IMR-90 (cell line): ENCODE measurements around the gene FGA. TPM values are rescaled to one million over a fixed set of nuclear protein-coding genes. Genes with fewer than 3 reads are reported as not detected.
"Not testable (repeated sequence)": the region's sequence is repeated elsewhere in the genome, so short reads cannot be mapped to it uniquely, and the experiment has no call there.

ENCODE experiments used
- ATAC-seq: fragments of 200-7000 bp; cut with Tn5 transposase; 2 replicates; pipeline ENCODE4 v1.9.1; 2020; ENCODE audit warnings: low read depth, mild to moderate bottlenecking, moderate library complexity
- BruUV-seq: library from RNA; stranded (reverse); fragments of 400-500 nt; replicated peaks from 2 replicates; lab custom pipeline; 2021; lab: Mats Ljungman, UMichigan
- CTCF ChIA-PET: fragments of 300-600 bp; formaldehyde crosslinking; extraction: SDS; loops from one replicate; lab custom pipeline; 2021; ENCODE audit warnings: antibody characterized with exemption; lab: Yijun Ruan, JAX
- POLR2A ChIA-PET: fragments of 300-600 bp; sonication (Branson Sonifier 250); formaldehyde crosslinking; loops from one replicate; lab custom pipeline; 2022; ENCODE audit warnings: antibody characterized with exemption; ENCODE audit not compliant: unreplicated experiment; lab: Charles Lee
- DNase-seq: peaks from one replicate; pipeline ENCODE4 v3.0.0; 2013
- H2AFZ ChIP-seq: replicated peaks from 2 replicates; pipeline ENCODE3; 2013; ENCODE audit warnings: low read length, mild to moderate bottlenecking; ENCODE audit not compliant: poor library complexity
- H2AK5ac ChIP-seq: 2 replicates; pipeline ENCODE4 v1.6.1; 2013; ENCODE audit warnings: low read depth, low read length, inconsistent platforms
- H2AK9ac ChIP-seq: replicated peaks from 2 replicates; pipeline ENCODE3; 2013; ENCODE audit warnings: mild to moderate bottlenecking, low read depth, low read length, moderate library complexity; ENCODE audit not compliant: poor library complexity
- H2BK120ac ChIP-seq: 2 replicates; pipeline ENCODE4 v1.6.1; 2013; ENCODE audit warnings: low read depth, low read length, inconsistent platforms
- H2BK15ac ChIP-seq: 3 replicates; pipeline ENCODE4 v1.6.1; 2013; ENCODE audit warnings: low read depth, low read length, inconsistent platforms
- H2BK20ac ChIP-seq: 2 replicates; pipeline ENCODE4 v1.6.1; 2013; ENCODE audit warnings: low read depth, mild to moderate bottlenecking, inconsistent platforms, low read length, moderate library complexity
- H2BK5ac ChIP-seq: 2 replicates; pipeline ENCODE4 v1.6.1; 2013; ENCODE audit warnings: mild to moderate bottlenecking, low read depth, low read length, inconsistent platforms; ENCODE audit not compliant: poor library complexity, severe bottlenecking
- H3K14ac ChIP-seq: replicated peaks from 2 replicates; pipeline ENCODE4 v1.6.1; 2013; ENCODE audit warnings: low read depth, low read length, inconsistent platforms
- H3K18ac ChIP-seq: 2 replicates; pipeline ENCODE4 v1.6.1; 2013; ENCODE audit warnings: low read depth, low read length, control low read depth
- H3K23ac ChIP-seq: 2 replicates; pipeline ENCODE4 v1.6.1; 2013; ENCODE audit warnings: low read depth, low read length, inconsistent platforms
- H3K27ac ChIP-seq: 2 replicates; pipeline ENCODE4 v1.5.1; 2013; ENCODE audit warnings: mild to moderate bottlenecking, control low read depth, low read length; ENCODE audit not compliant: insufficient read depth
- H3K27me3 ChIP-seq: 2 replicates; pipeline ENCODE4 v1.6.1; 2013; ENCODE audit warnings: low read length; ENCODE audit not compliant: control insufficient read depth, insufficient read depth
- H3K36me3 ChIP-seq: 2 replicates; pipeline ENCODE4 v1.6.1; 2013; ENCODE audit warnings: low read length, mixed read lengths; ENCODE audit not compliant: control insufficient read depth, insufficient read depth
- H3K4ac ChIP-seq: 2 replicates; pipeline ENCODE4 v1.6.1; 2013; ENCODE audit warnings: low read depth, low read length, inconsistent platforms
- H3K4me1 ChIP-seq: 2 replicates; pipeline ENCODE4 v1.6.1; 2013; ENCODE audit warnings: low read length, mixed read lengths; ENCODE audit not compliant: control insufficient read depth, insufficient read depth
- H3K4me2 ChIP-seq: 2 replicates; pipeline ENCODE4 v1.6.1; 2013; ENCODE audit warnings: low read depth, mild to moderate bottlenecking, control low read depth, low read length, moderate library complexity
- H3K4me3 ChIP-seq: 2 replicates; pipeline ENCODE4 v1.5.1; 2013; ENCODE audit warnings: low read depth, mild to moderate bottlenecking, control low read depth, low read length, moderate library complexity; ENCODE audit not compliant: insufficient read depth
- H3K56ac ChIP-seq: 2 replicates; pipeline ENCODE4 v1.6.1; 2013; ENCODE audit warnings: low read length, inconsistent platforms; ENCODE audit not compliant: insufficient read depth; ENCODE audit errors: extremely low read depth
- H3K79me1 ChIP-seq, 2 experiments: 2 replicates each; pipeline ENCODE4 v1.6.1; 2013; ENCODE audit warnings: low read length in 2 of 2, inconsistent platforms in 1 of 2, low read depth in 1 of 2
- H3K9ac ChIP-seq: 2 replicates; pipeline ENCODE4 v1.6.1; 2013; ENCODE audit warnings: low read depth, low read length, control low read depth
- H3K9me1 ChIP-seq: 2 replicates; pipeline ENCODE4 v1.6.1; 2013; ENCODE audit warnings: low read length, inconsistent platforms; ENCODE audit not compliant: insufficient read depth
- H3K9me3 ChIP-seq: 2 replicates; pipeline ENCODE4 v1.6.1; 2013; ENCODE audit warnings: low read length; ENCODE audit not compliant: control insufficient read depth, insufficient read depth
- H4K20me1 ChIP-seq: 2 replicates; pipeline ENCODE4 v1.6.1; 2013; ENCODE audit warnings: low read length, inconsistent platforms; ENCODE audit not compliant: insufficient read depth
- H4K5ac ChIP-seq: 2 replicates; pipeline ENCODE4 v1.6.1; 2013; ENCODE audit warnings: mild to moderate bottlenecking, low read depth, low read length, control low read depth
- H4K8ac ChIP-seq, 2 experiments: 2 replicates each; pipeline ENCODE4 v1.6.1; 2013; ENCODE audit warnings: low read depth in 2 of 2, low read length in 2 of 2, control low read depth in 1 of 2, inconsistent platforms in 1 of 2
- H4K91ac ChIP-seq: 2 replicates; pipeline ENCODE4 v1.6.1; 2013; ENCODE audit warnings: low read depth, low read length, inconsistent platforms; ENCODE audit not compliant: insufficient read depth
- NFE2L2 ChIP-seq: fragments of 150-350 bp; IDR thresholded peaks from 2 replicates; pipeline ENCODE4 v1.6.1; 2016; ENCODE audit warnings: low read depth, mild to moderate bottlenecking, low read length
- WGBS, 2 experiments: methylation state at CpG; one replicate each; pipeline versions ENCODE4 v1.1.5 to v1.1.7; 2013; ENCODE audit warnings: missing lambda C conversion rate in 2 of 2; ENCODE audit not compliant: insufficient read length in 1 of 2; ENCODE audit errors: extremely low coverage in 2 of 2; 5-methylcytosine and 5-hydroxymethylcytosine counted together
- dilution Hi-C: fragments of 300-500 bp; cut with HindIII; formaldehyde crosslinking; loops from one replicate; pipeline ENCODE4 v1.14.3; 2018; ENCODE audit warnings: low sequenced_read_pairs; ENCODE audit not compliant: unreplicated experiment
- in situ Hi-C: fragments of 300-500 bp; cut with MboI; formaldehyde crosslinking; loops from 3 replicates; pipeline ENCODE4 v1.14.3; 2019; ENCODE audit warnings: low sequenced_read_pairs, inconsistent platforms, mixed read lengths
- intact Hi-C: fragments of 100-400 bp; cut with micrococcal nuclease; formaldehyde crosslinking; loops from 2 replicates; pipeline ENCODE4 v1.10.0; 2022
- polyA plus RNA-seq, 3 experiments: library from polyadenylated mRNA; depleted of rRNA; stranded (reverse); fragments of >200 nt; gene quantifications; 2 replicates each; pipeline ENCODE4 v1.2.3, GENCODE V29; 2012; ENCODE audit warnings: low replicate concordance in 1 of 3
- total RNA-seq: library from RNA; depleted of rRNA; stranded (reverse); fragments of >200 nt; gene quantifications from 2 replicates; pipeline ENCODE4 v1.2.3, GENCODE V29; 2012

The FGA gene
- total and polyA plus RNA-seq, 2 of the 4 experiments (the other 2 are of a cell fraction): not detected

DNA sequence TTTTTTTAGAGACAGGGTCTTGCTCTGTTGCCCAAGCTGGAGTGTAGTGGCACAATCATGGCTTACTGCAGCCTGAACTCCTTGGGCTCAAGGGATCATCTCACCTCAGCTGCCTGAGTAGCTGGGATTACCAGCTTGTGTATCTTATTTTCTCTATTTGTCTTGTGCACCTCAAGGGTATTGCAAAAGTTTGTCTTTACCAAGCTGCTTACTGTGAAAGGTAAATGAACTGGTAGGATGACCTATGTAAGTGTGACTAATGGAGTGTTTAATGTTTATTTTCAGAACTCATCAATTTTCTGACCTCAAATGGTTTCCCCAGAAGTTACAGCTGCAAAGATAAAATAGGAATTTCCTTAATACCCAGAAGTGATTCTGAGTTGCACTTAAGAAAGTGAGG lies 5.3 kb upstream of the FGA start:
- H3K4me3 ChIP-seq: no peak overlapping the region
- BruUV-seq: no TSS peak
- no peak overlapping the region for H3K14ac ChIP-seq
- no peak overlapping the region for H3K27ac ChIP-seq
- H2BK5ac ChIP-seq: no peak overlapping the region
- no peaks in the 10 kb centered on the region for H3K9me3 ChIP-seq
- in situ Hi-C loops (no loop called here), dilution Hi-C loops (no loop called here), intact Hi-C loops (no loop called here)
- H2AK5ac ChIP-seq: no peak overlapping the region
- ChIA-PET CTCF (interaction anchor here (1.5 kb wide), 1 partner anchor 10 kb away, joined by 7 read pairs; no protein-coding TSS in a partner anchor), POLR2A (interaction anchor here (0.6 kb wide), 1 partner anchor 1206 kb away, joined by 3 read pairs; no protein-coding TSS in a partner anchor)
- no peak overlapping the region for H4K8ac ChIP-seq
- no peaks in the 10 kb centered on the region for H3K9me1 ChIP-seq
- no peak overlapping the region for H2BK15ac ChIP-seq
- H4K5ac ChIP-seq: no peak overlapping the region
- H3K27me3 ChIP-seq: no peaks in the 10 kb centered on the region
- no peak for TF ChIP-seq NFE2L2
- H4K91ac ChIP-seq: no peak overlapping the region
- H4K20me1 ChIP-seq: no peaks in the 10 kb centered on the region
- no peak overlapping the region for H3K4me2 ChIP-seq
- no peak overlapping the region for H2AK9ac ChIP-seq
- H2AFZ ChIP-seq: no peak overlapping the region
- no peak overlapping the region for H3K23ac ChIP-seq
- no peaks in the 10 kb centered on the region for H3K36me3 ChIP-seq
- no peak overlapping the region for H3K18ac ChIP-seq
- ATAC-seq (no peak), DNase-seq (no peak)
- H2BK20ac ChIP-seq: no peak overlapping the region
- H3K56ac ChIP-seq: no peak overlapping the region
- H3K4me1 ChIP-seq: no peaks in the 10 kb centered on the region
- no peaks in the 10 kb centered on the region for H3K79me1 ChIP-seq
- H3K9ac ChIP-seq: no peak overlapping the region
- H3K4ac ChIP-seq: no peak overlapping the region
- H2BK120ac ChIP-seq: no peak overlapping the region

DNA sequence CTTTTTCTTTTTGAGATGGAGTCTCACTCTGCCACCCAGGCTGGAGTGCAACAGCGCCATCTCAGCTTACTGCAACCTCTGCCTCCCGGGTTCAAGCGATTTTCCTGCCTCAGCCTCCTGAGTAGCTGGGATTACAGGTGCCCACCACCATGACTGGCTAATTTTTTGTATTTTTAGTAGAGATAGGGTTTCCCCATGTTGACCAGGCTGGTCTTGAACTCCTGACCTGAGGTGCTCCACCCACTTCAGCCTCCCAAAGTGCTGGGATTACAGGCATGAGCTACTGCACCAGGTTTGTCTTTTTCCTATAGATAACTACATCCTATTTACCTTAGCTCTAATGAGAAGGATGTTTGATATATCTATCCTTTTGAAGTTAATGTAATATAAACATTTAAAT lies 3.8 kb upstream of the FGA start:
- H3K14ac ChIP-seq, H4K8ac ChIP-seq, H2BK20ac ChIP-seq, intact Hi-C loops, in situ Hi-C loops, H3K4me3 ChIP-seq, H3K4me2 ChIP-seq, H3K4me1 ChIP-seq, H3K27me3 ChIP-seq, H3K27ac ChIP-seq, H3K9ac ChIP-seq, H3K36me3 ChIP-seq, H2BK15ac ChIP-seq, DNase-seq, POLR2A ChIA-PET, H2AFZ ChIP-seq, H4K91ac ChIP-seq, dilution Hi-C loops, H3K23ac ChIP-seq, H2AK9ac ChIP-seq, H3K18ac ChIP-seq, H3K56ac ChIP-seq, BruUV-seq, H3K9me3 ChIP-seq, H2BK5ac ChIP-seq, H2AK5ac ChIP-seq, H2BK120ac ChIP-seq, H3K4ac ChIP-seq, H3K79me1 ChIP-seq, H4K5ac ChIP-seq, H4K20me1 ChIP-seq, ATAC-seq, H3K9me1 ChIP-seq: not testable (repeated sequence)
- CTCF ChIA-PET: interaction anchor here (0.8 to 1.6 kb wide), 2 partner anchors 24 to 35 kb away, joined by 4 to 5 read pairs; no protein-coding TSS in a partner anchor
- 68% methylated on average over 3 of the region's 3 CpGs; no CpG with 5 or more reads in 1 of the 2 experiments for WGBS, 2 experiments
